Skeletal muscle tissue (tissue), 4 donors: ENCODE results near the gene SLC4A7. TPM values are rescaled to one million over a fixed set of nuclear protein-coding genes. Genes with fewer than 3 reads are reported as not detected.

ENCODE experiments used
- H3K27ac ChIP-seq: one replicate; pipeline ENCODE4 v1.7.0; 2013; ENCODE audit warnings: mild to moderate bottlenecking, low read depth, low read length, inconsistent platforms
- H3K27me3 ChIP-seq, 3 donors: one replicate each; pipeline ENCODE4 v1.7.0; 2013; ENCODE audit warnings: low read length in 3 of 3; ENCODE audit not compliant: control insufficient read depth in 3 of 3, insufficient read depth in 3 of 3
- H3K36me3 ChIP-seq, 3 donors: one replicate each; pipeline ENCODE4 v1.7.0; 2013; ENCODE audit warnings: low read length in 3 of 3; ENCODE audit not compliant: control insufficient read depth in 3 of 3, insufficient read depth in 3 of 3
- H3K4me1 ChIP-seq, 3 donors: one replicate each; pipeline ENCODE4 v1.7.0; 2013; ENCODE audit warnings: low read length in 3 of 3, mild to moderate bottlenecking in 3 of 3; ENCODE audit not compliant: control insufficient read depth in 3 of 3, insufficient read depth in 3 of 3
- H3K4me3 ChIP-seq, 3 donors: one replicate each; pipeline ENCODE4 v1.7.0; 2013; ENCODE audit warnings: low read length in 3 of 3
- H3K9ac ChIP-seq, 3 donors: one replicate each; pipeline ENCODE4 v1.7.0; 2013; ENCODE audit warnings: low read length in 3 of 3, mild to moderate bottlenecking in 3 of 3, moderate library complexity in 2 of 3, low read depth in 1 of 3
- H3K9me3 ChIP-seq, 3 donors: one replicate each; pipeline ENCODE4 v1.7.0; 2013; ENCODE audit warnings: low read length in 3 of 3; ENCODE audit not compliant: control insufficient read depth in 3 of 3
- total RNA-seq: library from RNA; depleted of rRNA; stranded (reverse); fragments of >200 nt; gene quantifications from one replicate; pipeline ENCODE4 v1.2.3, GENCODE V29; 2014
- donor health status: Osteomylitis.

SLC4A7 gene
- total RNA-seq, 1 donor from 2014 or later = 54.3 TPM

- Histone ChIP-seq H3K27me3 (no peaks in the 10 kb centered on the region), H3K36me3 (peaks cover 0 to 2% (median 0%) of the 10 kb centered on the region in 3 donors), H3K4me3 (no peak overlapping the region), H3K9ac (no peak overlapping the region), H3K4me1 (no peaks in the 10 kb centered on the region), H3K9me3 (no peaks in the 10 kb centered on the region), H3K27ac (no peak overlapping the region)
Observed at GRCh38 chr3:27376109-27376772, 107.9 kb downstream of the SLC4A7 start.

- Histone ChIP-seq H3K9ac (peak within 1 kb of the TSS; percentile 65 to 80 (median 66)), H3K4me3 (peak within 1 kb of the TSS; percentile 83 to 89 (median 83)), H3K27ac (no peak within 1 kb of the TSS), H3K36me3 (no peaks in the 10 kb centered on the region), H3K27me3 (no peaks in the 10 kb centered on the region), H3K4me1 (peaks cover 8 to 13% (median 10%) of the 10 kb centered on the region in 3 donors), H3K9me3 (no peaks in the 10 kb centered on the region)
Observed at GRCh38 chr3:27368831-27369607, 115.2 kb downstream of the SLC4A7 start, which contains the start of gene NEK10. TSS of gene NEK10 (minus strand) at chr3:27369383. CDS start at chr3:27352882, 16,501 bp downstream.

DNA sequence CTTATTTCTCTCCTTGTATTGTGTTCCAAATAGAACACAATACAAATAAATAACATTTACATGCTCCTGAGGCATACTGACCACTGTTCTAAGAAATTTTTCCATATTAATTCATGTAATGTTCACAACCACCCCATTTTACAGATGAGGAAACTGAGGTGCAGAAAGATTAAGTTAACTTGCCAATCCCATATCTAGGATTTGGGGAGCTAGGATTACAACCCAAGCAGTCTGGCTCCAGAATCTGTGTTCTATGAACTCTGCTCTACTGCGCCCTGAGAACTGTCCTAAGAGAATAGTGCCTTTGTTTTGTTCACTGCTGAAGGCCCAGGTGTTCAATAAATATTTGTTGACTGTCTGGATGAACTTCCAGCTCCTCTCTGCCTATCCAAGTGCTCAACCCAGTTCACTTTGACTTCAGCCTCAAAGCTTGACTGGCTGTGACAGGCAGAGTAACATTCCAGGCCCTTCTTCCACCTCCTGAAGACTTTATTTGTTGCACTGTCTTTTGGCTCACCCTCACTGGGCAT lies 118.1 kb downstream of the SLC4A7 start:
- H3K36me3 ChIP-seq = no peaks in the 10 kb centered on the region
- peaks cover 8 to 13% (median 10%) of the 10 kb centered on the region in 3 donors for H3K4me1 ChIP-seq
- no peak overlapping the region for H3K27ac ChIP-seq
- no peaks in the 10 kb centered on the region for H3K27me3 ChIP-seq
- no peaks in the 10 kb centered on the region for H3K9me3 ChIP-seq
- H3K9ac ChIP-seq = no peak overlapping the region
- no peak overlapping the region for H3K4me3 ChIP-seq

DNA sequence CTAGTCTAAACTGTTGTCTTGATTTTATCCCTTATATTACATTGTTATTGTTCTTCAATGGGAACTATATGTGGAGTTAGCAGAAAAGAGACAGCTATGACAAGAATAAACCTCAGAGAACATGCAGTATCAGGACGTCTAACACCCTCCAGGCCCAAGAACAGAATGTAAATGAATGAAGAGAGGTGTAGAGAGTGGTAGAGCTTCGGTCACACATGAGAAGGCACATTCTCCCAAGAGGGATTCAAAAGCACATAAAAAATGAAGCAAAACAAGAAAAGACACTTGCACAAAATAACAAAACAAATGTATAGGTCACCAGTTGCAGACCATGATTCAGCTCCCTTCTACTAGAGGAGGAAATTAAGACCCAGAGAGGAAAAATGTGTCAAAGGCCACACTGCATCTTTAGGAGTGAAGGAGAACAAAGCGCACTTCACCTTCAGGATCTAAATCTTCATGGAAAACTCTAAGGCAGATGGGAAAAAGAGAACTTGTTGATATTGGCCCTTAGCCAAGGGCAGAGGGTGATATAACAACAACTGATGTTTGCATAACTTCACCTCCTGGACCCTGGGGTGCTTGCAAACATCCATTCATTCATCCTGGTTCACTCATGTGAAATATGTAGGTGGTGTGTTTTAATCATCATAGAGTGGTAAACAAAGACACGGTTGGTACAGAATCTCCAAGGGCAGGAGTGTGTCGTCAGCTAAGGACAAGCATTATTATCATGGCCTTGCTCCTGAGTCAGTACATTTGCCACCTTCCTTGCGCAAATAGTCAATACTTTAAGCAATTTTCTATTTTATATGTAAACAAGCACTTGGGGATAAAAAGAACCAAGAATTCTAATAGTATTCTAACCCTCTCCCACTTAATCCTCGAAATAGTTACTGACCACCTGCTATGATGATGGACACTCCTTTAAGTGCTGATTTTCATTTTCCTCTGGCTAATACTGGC lies 123.8 kb downstream of the SLC4A7 start:
- no peak overlapping the region for H3K9ac ChIP-seq

DNA sequence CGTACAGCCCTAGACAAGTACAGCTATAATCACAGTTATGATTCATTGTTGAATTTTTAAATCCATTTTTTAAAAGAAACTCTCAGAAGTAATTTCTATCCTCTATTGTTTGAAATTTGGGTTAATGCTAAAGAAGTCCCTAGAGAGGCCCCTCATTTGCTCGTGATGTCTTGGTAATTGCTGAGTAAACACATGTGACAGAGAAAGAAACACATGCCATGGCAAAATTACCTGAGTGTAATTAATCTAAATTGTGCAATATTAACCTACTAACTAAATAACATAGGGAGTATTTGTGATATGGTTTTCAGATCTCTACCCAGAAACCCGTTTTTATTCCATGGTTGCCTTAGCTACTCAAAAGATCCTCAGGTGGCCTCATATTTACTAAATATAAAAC lies 125.8 kb downstream of the SLC4A7 start:
- Histone ChIP-seq H3K4me1 (no peaks in the 10 kb centered on the region), H3K27me3 (no peaks in the 10 kb centered on the region), H3K9ac (no peak overlapping the region), H3K27ac (no peak overlapping the region), H3K4me3 (no peak overlapping the region), H3K36me3 (no peaks in the 10 kb centered on the region), H3K9me3 (no peaks in the 10 kb centered on the region)

More for the DNA sequence above, 123.8 kb downstream of the SLC4A7 start:
- Histone ChIP-seq H3K27ac (no peak overlapping the region), H3K4me3 (no peak overlapping the region), H3K9me3 (no peaks in the 10 kb centered on the region), H3K27me3 (no peaks in the 10 kb centered on the region), H3K36me3 (no peaks in the 10 kb centered on the region), H3K4me1 (no peaks in the 10 kb centered on the region)

DNA sequence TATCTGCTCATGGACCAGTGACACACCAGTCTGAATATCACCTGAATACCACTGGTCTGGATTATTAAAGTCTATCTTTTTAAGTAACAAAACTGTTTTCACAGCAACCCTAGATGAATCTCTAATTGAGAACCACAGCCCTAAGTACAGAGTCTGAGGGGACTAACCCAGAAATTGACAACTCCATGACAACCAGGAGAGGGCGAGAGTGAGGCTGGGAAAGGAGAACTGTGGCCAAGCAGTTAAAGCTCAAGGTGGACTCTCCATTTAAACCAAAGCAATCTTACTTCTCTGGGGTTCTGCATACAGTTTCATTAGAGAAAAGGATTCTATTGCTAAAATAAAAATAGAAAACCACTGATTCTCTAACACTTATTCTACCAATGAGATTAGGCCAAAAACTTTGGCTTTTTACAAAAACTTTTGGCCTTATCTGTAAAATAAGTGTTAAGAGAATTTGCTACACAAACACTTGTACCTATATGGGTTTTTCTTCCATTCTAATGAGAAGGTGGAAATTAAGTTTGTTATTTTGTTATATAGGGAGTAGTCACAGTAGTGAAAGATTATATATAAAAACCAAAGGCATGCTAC lies 126.4 kb downstream of the SLC4A7 start:
- no peak overlapping the region for H3K9ac ChIP-seq
- H3K27me3 ChIP-seq = no peaks in the 10 kb centered on the region
- H3K27ac ChIP-seq = no peak overlapping the region
- H3K4me1 ChIP-seq = no peaks in the 10 kb centered on the region
- no peaks in the 10 kb centered on the region for H3K36me3 ChIP-seq
- no peak overlapping the region for H3K4me3 ChIP-seq
- no peaks in the 10 kb centered on the region for H3K9me3 ChIP-seq

DNA sequence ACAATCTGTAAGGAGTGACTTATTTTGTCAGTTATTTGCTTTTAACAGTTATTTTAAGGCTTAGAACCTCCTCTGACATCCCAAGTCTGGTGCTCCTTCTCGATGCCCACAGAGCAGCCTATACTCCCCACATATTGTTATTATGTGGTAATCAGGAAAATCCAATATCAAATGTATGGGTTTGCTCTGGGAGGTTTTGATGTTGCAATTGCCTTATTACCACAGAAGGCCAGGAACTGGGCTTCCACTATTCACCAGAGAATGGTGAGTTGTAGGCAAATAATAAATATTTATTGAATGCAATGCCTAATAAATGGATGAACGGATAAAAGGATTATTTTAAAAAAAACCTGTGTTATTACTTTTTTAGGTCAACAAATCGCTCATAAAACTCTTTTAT lies 127.2 kb downstream of the SLC4A7 start:
- H3K9me3 ChIP-seq = no peaks in the 10 kb centered on the region
- no peak overlapping the region for H3K9ac ChIP-seq
- H3K4me1 ChIP-seq = peaks cover 0 to 6% (median 4%) of the 10 kb centered on the region in 3 donors
- H3K27ac ChIP-seq = no peak overlapping the region
- no peak overlapping the region for H3K4me3 ChIP-seq
- H3K36me3 ChIP-seq = no peaks in the 10 kb centered on the region
- no peaks in the 10 kb centered on the region for H3K27me3 ChIP-seq

DNA sequence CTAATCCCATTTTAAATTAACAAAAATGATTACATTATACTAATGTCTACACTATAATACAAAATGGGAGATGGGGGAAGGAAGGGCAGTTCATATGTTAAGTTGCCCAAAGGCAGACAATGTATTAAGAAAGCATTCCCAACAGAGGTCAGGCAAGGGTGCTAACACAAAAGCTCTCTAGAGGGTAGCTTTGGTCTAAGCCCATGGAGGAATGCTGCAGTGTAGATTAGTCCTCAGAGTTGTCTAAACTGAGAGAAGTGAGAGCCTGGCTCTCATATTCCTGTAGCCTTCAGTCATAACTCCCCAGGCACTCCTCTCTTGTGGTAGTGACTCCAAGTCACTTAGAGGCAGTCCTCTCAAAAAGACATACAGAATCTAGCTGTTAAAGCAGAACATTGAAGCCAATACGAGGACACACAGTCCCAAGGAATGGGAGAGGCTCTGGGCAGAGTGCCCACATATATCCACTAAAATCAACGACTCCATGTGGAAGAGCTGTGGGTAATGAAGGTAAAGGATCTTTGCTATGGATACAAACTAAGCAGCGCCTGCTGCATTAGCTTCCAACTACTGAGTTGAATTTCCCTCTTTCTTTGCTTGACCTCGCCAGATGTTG lies 129.5 kb downstream of the SLC4A7 start:
- H3K9ac ChIP-seq = no peak overlapping the region
- no peak overlapping the region for H3K4me3 ChIP-seq
- no peaks in the 10 kb centered on the region for H3K9me3 ChIP-seq
- no peaks in the 10 kb centered on the region for H3K36me3 ChIP-seq
- no peaks in the 10 kb centered on the region for H3K27me3 ChIP-seq
- peaks cover 0 to 10% (median 5%) of the 10 kb centered on the region in 3 donors for H3K4me1 ChIP-seq
- H3K27ac ChIP-seq = no peak overlapping the region

GRCh38 chr3:27354161-27354560 lies 130.0 kb downstream of the SLC4A7 start:
- no peak overlapping the region for H3K27ac ChIP-seq
- H3K36me3 ChIP-seq = no peaks in the 10 kb centered on the region
- H3K4me3 ChIP-seq = no peak overlapping the region
- H3K4me1 ChIP-seq = peaks cover 0 to 10% (median 5%) of the 10 kb centered on the region in 3 donors
- H3K9ac ChIP-seq = no peak overlapping the region
- no peaks in the 10 kb centered on the region for H3K9me3 ChIP-seq
- no peaks in the 10 kb centered on the region for H3K27me3 ChIP-seq
